HG03135 (cell line): ENCODE data around the gene DDIAS.
A peak's percentile ranks its signal among the peaks of the same experiment; 100 is the strongest.
"Not testable (repeated sequence)": the region's sequence is repeated elsewhere in the genome, so short reads cannot be mapped to it uniquely, and the experiment has no call there.

ENCODE experiments used
- ATAC-seq: cut with Tn5 transposase; IDR thresholded peaks from one replicate; pipeline ENCODE4 v1.9.1; 2021; ENCODE audit warnings: mild to moderate bottlenecking, moderate library complexity; ENCODE audit not compliant: unreplicated experiment

The DDIAS gene

DNA sequence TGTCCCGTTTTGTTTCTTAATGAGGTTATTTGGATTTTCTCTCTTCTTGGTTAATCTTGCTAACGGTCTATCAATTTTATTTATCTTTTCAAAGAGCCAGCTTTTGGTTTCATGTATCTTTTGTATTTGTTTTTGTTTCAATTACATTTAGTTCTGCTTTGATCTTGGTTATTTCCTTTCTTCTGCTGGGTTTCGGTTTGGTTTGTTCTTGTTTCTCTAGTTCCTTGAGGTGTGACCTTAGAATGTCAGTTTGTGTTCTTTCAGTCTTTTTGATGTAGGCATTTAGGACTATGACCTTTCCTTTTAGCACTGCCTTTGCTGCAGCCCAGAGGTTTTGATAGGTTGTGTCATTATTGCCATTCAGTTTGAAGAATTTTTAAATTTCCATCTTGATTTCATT lies 18.7 kb downstream of the DDIAS start:
- not testable (repeated sequence) for ATAC-seq

DNA sequence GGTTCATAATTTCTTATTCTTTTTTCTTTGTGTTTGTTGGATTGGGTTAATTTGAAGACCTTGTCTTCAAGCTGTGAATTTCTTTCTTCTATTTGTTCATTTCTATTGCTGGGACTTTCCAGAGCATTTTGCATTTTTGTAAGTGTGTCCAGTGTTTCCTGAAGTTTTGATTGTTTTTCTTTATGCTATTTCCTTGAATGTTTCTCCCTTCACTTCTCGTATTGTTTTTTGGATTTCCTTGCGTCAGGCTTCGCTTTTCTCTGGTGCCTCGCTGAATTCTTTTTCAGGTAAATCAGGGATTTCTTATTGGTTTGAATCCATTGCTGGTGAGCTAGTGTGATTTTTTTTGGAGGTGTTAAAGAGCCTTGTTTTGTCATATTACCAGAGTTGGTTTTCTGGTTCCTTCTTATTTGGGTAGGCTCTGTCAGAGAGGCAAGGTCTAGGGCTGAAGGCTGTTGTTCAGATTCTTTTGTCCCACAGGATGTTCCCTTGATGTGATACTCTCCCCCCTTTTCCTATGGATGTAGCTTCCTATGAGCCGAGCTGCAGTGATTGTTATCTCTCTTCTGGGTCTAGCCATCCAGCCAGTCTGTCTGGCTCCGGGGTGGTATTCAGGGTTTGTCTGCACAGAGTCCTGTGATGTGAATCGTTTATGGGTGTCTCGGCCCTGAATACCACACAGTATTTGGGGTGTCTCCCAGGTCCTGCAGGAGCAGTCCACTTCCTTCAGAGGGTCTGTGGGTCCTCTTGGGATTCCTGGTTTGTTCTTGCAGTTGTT lies 21.0 kb downstream of the DDIAS start:
- not testable (repeated sequence) for ATAC-seq

DNA sequence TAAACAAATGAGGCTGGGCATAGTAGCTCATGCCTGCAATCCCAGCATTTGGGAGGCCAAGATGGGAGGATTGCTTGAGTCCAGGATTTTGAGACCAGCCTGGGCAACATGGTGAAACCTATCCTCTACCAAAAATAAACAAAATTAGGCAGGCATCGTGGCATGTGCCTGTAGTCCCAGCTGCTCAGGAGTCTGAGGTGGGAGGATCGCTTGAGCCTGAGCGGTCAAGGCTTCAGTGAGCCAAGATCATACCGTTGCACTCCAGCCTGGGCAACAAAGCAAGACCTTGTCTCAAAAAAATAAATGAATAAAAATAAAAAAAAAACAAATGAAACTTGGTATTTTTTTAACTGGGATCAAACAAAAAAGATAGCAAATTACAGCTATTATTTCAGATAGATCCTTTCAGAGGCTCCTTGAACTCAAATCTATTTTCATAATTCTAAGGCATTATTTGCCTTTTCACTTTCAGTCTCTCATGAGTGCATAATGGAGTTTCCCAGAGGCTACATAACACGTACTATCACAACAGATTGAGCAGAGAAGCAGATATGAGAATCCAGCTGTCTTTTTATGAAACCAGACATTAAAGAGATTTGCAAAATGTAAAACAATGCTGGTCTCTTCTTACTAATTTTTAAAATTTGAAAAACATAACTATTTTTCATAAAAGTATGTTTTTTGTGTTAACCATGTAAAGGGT lies 23.1 kb downstream of the DDIAS start:
- no peak for ATAC-seq

DNA sequence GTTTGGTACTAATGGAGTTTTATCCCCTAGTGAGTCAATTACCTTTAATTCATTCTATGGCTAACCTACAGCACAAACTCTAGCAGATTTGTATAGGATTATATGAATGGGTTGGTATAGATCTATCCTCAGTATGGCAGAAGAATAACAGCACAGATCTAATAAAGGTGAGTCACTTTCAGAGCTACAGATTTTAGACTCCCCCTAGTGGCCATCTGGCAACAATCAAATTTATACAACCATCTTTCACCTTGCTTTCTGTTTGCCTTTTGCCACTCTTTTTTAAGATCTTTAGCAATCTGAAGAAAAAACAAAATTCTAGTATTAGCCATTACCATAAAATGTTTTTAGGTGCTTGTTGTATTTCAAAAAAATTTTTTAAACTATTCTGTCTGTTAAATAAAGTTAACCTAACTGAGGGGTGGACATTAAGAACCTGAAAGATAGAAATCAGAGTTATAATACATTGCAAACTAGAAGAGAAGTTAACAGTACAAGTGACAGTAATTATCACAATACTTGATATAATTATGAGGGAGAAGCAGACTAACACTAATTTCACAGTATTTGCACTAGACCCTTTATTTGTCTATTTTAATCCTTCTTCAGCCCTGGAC lies 25.8 kb downstream of the DDIAS start:
- ATAC-seq = peak; percentile 77

DNA sequence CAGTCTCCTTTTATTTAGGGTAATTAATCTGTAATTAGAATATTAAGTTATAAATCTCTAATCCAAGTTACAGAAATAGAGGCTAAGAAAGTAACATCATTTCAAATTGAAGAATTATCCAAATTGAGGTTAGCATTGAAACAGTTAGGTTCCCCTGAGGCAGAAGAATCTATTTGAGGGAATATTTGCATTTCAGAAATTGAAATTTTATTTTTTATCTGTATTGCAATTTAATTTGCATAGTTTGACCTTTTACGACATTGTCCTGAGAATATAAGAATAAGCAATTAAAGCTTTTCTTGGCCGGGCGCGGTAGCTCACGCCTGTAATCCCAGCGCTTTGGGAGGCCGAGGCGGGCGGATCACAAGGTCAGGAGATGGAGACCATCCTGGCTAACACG lies 27.6 kb downstream of the DDIAS start:
- ATAC-seq = no peak

DNA sequence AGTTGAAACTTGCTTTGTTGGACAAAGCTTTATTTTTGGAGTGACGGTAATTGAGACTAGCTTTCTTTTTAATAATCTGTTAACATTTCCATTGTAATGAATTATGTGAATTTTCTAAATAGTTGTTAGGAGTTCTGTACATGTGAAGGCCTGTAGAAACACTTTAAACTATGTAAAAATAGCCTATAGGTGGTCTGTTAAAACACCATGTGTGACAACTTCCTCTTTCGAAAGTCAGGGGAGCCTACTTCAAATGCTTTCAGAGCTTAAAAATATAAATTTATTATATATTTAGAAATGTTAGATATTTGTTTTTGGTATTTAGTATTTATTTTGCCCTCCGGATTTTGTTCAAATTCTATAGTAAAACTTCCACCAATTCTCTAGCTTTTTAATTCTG lies 28.7 kb downstream of the DDIAS start:
- no peak for ATAC-seq

DNA sequence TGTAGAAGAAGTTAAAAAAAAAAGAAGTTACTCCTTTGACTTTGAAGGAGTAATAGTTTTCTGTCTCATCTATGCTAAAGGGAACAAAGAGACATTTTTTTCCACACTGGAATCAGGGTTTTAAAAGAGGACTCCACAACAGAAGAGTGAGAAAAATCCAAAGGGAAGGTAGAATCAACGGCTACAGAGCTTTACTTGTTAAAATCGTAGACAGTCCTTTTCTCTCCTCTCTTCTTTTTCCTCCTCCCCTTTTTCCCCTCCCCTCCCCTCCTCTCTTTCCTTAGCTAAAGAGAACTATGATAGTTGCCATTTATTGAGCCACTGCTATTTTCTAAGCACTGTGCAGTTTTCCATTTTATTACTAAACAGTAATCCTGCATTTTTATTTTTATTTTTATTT lies 29.2 kb downstream of the DDIAS start:
- no peak for ATAC-seq

DNA sequence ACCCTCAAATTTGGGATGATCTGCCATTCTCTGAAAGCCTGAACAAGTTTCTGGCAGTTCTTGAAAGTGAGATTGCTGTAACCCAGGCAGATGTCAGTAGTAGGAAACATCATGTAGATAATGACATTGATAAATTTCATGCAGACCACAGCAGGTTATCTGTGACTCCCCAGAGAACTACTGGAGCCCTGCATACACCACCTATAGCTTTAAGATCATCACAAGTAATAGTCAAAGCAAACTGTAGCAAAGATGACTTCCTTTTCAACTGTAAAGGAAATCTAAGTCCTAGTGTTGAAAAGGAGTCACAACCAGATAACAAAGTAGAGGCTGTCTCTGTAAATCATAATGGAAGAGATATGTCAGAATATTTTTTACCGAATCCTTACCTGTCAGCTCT lies 31.0 kb downstream of the DDIAS start:
- ATAC-seq = no peak

DNA sequence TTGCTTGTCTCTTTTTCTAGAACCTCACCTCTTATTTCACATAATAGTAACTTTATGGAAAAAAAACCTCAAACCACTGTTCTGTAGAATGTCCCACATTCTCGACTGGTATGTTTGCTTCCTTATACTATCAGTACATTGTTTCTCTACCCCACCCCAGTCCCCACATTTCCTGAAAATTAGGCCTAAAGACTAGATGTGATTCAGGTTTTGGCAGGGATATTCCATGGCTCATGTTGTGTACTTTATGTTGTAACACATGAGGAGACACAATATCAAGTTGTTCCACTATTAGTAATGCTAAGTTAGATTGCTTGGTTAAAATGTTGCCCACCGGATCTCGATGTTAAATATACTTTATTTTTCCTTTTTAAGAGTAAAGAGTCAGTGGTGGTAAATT lies 34.7 kb downstream of the DDIAS start:
- no peak for ATAC-seq

DNA sequence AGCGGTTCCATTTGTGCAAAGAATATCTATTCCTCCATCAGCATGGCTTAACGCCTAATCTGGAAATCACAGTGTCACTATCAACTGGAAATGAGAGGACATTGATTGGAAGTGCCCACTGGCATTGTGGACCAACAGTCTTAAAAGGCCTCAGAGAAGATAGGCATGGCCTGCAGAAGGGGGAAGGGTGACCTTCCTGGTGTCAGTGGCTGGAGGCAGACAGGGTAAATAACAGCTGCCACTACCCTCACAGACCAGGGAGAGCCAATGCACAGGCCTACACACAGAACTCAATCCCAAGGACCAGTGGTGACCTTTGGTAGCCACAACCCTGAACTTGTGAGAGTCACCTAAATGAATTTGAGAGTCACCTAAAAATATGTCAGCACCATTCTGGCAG lies 36.0 kb downstream of the DDIAS start:
- ATAC-seq = no peak

DNA sequence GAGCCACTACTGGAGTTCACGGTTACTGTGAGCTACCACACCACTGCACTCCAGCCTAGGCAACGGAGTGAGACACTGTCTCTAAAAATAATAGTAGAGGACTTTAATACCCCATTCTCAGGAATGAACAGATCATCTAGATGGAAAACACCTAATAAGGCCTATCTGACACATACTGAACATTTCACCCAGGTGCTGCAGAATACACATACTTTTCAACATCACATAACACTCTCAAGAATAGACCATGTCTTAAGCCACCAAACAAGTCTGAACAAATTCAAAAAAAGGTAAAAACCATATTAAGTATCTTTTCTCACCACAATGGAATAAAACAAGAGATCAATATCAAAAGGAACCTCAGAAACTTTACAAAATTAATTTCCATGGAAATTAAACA lies 37.9 kb downstream of the DDIAS start:
- no peak for ATAC-seq

DNA sequence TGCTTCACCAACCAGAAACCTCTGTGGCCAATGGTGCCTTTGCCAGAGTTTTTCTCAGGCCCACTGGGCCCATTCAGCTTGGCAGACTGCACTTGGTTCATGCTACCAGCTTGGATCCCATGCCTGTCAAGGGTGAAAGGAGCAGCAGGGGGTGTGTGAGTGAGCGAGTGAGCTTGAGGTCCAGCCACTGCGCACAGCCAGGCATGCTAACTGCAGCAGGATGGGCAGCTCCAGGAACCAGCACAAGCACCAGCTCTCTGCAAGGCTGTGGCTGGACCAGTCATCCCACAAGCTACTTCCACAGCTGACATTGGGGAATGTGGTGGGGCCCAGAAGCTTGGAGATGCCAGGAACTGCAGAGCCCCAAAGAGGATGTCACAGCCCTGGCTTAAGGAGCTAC lies 40.8 kb downstream of the DDIAS start:
- no peak for ATAC-seq

DNA sequence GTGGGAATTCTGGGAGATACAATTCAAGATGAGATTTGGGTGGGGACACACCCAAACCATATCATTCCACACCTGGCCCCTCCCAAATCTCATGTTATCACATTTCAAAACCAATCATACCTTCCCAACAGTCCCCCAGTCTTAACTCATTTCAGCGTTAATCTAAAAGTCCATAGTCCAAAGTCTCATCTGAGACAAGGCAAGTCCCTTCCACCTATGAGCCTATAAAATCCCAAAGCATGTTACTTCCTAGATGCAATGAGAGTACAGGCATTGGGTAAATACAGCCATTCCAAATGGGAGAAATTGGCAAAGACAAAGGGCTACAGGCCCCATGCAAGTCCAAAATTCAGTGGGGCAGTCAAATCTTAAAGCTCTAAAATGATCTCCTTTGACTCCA lies 41.9 kb downstream of the DDIAS start:
- ATAC-seq = not testable (repeated sequence)

DNA sequence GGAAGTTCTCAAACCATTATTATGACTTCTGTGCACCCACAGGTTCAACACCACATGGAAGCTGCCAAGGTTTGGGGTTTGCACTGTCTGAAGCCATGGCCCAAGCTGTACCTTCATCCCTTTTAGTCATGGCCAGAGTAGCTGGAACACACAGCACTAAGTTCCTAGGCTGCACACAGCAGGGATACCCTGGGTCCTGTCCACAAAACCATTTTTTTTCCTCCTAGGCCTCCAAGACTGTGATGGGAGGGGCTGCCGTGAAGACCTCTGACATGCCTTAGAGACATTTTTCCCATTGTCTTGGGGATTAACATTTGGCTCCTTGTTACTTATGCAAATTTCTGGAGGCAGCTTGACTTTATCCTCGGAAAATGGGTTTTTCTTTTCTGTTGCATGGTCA lies 42.7 kb downstream of the DDIAS start:
- ATAC-seq = no peak

DNA sequence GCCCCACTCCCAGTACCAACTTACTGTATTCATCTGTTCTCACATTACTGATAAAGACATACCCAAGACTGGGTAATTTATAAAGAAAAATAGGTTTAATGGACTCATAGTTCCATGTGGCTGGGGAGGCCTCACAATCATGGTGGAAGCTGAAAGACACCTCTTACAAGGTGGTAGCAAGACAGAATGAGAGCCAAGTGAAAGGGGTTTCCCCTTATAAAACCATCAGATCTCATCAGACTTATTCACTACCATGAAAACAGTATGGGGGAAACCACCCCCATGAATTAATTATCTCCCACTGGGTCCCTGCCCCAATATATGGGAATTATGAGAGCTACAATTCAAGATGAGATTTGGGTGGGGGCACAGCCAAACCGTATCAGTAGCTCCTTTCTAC lies 43.5 kb downstream of the DDIAS start:
- ATAC-seq = not testable (repeated sequence)

DNA sequence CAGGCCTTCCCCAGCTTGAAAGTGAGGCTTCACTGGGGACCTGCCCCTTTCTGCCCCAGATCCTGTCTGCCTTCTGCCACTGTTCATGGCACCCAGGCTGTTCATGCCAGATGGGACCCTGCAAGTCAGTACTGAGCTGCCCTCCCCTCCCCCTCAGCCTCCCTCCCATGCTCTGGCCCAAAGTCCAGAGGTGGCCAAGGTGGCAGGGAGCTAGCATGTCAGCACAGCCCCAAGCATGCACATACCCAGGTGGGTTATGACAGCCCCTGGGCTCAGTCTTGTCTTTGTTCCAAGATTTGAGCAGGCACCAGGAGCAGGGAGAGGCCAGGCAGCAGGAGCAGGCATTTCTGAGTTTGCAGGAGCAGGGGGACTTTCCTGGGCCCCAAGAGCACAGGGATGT lies 44.1 kb downstream of the DDIAS start:
- no peak for ATAC-seq

DNA sequence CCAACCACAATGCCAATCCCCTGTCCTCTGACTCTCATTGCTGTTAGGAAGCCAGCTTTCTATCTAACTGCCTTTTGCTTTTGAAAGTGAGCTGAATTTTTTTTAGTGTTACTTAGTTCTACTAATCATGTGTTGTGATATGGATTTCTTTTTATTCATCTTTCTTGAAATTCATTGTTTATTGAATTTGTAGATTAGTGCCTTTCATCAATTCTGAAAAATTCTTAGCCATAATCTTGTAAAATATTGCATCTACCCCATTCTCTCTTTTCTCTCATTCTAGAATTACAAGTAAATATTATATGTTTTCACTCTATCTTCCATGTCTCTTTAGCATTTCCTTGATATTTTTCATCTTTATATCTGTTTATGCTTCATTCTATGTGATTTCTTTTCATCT lies 47.8 kb downstream of the DDIAS start:
- ATAC-seq = no peak

DNA sequence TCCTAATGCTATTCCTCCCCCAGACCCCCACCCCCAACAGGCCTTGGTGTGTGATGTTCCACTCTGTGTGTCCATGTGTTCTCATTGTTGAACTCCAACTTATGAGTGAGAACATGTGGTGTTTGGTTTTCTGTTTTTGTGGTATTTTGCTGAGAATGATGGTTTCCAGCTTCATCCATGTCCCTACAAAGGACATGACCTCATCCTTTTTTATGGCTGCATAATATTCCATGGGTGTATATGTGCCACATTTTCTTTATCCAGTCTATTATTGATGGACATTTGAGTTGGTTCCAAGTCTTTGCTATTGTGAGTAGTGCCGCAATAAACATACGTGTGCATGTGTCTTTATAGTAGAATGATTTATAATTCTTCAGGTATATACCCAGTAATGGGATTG lies 49.0 kb downstream of the DDIAS start:
- not testable (repeated sequence) for ATAC-seq

DNA sequence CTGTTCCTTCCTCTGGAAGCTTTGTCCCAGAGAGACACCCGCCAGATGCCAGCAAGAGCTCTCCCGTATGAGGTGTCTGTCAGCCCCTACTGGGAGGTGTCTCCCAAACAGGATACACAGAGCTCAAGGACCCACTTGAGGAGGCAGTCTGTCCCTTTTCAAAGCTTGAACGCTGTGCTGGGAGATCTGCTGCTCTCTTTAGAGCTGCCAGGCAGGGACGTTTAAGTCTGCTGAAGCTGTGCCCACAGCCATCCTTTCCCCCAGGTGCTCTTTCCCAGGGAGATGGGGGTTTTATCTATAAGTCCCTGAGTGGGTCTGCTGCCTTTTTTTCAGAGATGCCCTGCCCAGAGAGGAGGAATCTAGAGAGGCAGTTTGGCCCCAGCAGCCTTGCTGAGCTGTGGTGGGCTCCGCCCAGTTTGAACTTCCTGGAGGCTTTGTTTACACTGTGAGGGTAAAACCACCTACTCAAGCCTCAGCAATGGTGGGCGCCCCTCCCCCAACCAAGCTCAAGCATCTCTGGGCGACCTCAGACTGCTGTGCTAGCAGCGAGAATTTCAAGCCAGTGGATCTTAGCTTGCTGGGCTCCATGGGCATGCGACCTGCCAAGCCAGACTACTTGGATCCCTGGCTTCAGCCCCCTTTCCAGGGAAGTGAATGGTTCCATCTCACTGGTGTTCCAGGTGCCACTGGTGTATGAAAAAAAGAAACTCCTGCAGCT lies 54.4 kb downstream of the DDIAS start:
- not testable (repeated sequence) for ATAC-seq

DNA sequence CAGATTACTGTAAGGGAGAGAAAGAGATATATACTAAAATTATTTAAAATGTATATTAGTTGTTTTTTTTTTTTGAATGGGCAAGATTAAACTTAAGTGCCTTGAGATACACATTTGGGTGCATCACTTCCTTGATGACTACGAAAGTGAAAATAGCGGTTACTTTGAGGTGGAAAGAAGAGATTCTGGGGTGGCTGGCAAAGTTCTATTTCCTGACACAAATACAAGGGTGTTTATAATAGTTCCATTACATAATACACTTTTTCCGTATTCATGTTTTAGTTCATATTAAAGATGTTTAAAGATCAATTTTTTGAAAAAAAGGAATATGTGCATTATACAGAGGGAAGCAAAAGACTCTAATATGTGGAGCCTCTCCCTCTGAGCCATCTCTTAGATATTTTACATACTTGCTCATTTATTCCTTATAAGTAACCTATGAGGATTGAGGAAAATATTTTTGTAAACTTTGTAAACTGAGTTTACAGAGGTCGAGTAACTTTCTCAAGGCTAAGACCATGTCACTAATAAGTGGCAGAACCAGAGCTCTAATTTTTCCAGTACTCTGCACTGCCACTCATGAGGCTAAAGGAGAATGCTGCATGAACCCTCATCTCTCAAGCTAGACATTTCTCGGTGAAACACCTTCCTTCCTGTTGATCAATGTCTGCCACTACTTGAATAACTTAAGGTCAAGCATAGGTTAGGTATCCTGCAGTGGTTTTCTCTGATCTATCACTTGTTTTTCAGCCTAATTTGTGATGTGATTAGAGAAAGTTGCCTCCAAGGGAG lies 58.6 kb downstream of the DDIAS start:
- peak; percentile 89 for ATAC-seq

DNA sequence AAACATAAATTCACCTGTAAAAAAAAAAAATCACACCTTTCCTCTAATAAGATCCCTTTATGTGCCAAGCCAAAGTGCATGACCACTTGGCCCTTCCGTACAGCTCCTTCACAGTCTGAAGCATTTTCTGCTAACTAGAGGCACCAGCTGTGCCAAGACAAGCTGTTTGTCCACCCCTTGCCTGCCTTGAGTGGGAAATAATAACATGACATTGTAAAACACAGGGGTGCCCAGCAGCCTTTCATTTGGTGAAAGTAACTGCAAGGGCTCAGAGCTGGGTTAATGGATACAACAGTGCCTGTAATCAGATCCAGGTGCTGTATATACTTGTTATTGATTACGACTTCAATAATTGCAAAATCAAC lies 59.2 kb downstream of the DDIAS start:
- peak; percentile 20 for ATAC-seq
